Astrocyte of the spinal cord (primary cell): ENCODE measurements around the gene ALKBH5.

ENCODE experiments used
- DNase-seq: peaks from one replicate; pipeline ENCODE4 v3.0.0; 2011; ENCODE audit warnings: low read depth, low spot score
- H3K4me3 ChIP-seq: 2 replicates; pipeline ENCODE4 v1.5.1; 2011; ENCODE audit warnings: low read depth, mild to moderate bottlenecking, low read length, moderate library complexity
- in situ Hi-C: cut with HindIII; loops from 2 replicates; pipeline ENCODE4 v1.10.0; 2017; ENCODE audit warnings: low sequenced_read_pairs
- TF ChIP-seq, protein P1 (sequence below): IDR thresholded peaks from 2 replicates; pipeline ENCODE4 v1.5.1; 2012; ENCODE audit warnings: low read depth, mild to moderate bottlenecking, low read length, inconsistent platforms

ALKBH5 gene

DNA sequence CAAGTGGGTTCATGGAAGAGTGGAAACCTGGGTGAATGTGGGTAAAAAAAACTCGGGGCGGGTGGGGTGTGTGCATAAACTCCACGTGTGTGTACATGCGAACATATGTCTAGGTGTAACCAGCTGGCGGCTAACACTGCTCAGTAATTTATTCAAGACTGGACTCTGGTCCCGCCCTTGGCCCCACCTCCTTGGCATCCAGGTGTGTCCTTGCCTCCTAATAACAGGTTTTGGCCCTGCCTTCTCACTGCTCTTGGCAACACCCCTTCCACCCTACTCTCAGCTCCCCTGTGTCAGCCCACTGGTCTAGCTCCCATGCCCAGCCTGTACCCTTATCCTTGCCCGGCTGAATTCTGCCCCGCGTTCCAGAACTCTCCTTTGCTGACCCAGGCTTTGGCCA, 66.6 kb downstream of the ALKBH5 start:
- in situ Hi-C loops = no loop called here
- no peak overlapping the region for H3K4me3 ChIP-seq
- TF ChIP-seq, protein P1, sequence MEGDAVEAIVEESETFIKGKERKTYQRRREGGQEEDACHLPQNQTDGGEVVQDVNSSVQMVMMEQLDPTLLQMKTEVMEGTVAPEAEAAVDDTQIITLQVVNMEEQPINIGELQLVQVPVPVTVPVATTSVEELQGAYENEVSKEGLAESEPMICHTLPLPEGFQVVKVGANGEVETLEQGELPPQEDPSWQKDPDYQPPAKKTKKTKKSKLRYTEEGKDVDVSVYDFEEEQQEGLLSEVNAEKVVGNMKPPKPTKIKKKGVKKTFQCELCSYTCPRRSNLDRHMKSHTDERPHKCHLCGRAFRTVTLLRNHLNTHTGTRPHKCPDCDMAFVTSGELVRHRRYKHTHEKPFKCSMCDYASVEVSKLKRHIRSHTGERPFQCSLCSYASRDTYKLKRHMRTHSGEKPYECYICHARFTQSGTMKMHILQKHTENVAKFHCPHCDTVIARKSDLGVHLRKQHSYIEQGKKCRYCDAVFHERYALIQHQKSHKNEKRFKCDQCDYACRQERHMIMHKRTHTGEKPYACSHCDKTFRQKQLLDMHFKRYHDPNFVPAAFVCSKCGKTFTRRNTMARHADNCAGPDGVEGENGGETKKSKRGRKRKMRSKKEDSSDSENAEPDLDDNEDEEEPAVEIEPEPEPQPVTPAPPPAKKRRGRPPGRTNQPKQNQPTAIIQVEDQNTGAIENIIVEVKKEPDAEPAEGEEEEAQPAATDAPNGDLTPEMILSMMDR = no peak
- DNase-seq = no peak

DNA sequence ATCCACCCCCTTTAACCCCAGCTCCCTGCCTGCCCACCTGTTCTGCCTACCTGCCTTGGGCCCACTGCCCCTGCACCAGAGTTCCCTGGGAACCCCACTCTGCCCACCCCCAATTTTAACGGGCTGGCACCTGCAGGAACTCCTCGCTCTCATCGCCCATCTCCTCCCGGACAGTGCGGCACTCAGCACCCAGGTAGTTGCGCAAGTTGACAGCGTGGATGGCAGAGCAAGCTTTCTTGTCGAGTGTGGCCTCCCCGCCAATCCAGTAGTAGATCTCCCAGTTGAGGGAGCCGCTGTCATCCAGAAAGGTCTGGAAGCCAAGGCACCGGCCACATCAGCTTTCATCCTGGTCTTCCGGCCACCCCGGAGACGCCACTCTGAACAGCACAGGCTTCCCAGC, 67.1 kb downstream of the ALKBH5 start:
- TF ChIP-seq, protein P1 = no peak
- in situ Hi-C loops = no loop called here

DNA sequence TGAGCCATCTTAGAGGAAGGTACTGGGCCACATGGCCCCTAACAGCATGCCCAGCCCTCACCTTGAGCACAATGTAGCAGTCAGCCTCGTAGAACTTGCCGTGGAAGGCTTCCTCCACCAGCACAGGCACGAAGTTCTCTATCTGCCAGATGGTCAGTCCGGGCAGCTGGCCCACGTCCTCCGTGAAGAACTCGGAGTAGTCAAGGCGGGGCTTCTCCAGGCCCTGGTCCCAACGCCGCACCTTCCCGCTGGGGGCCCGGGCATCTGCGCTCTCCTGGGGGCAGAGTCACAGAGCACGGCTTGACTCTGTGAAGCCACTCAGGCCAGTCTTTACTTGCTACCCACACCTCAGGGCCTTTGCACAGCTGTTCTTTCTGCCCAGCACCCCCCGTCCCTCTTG, 67.6 kb downstream of the ALKBH5 start:
- TF ChIP-seq, protein P1 = no peak
- no peak for DNase-seq
- no peak overlapping the region for H3K4me3 ChIP-seq
- in situ Hi-C loops = no loop called here

More for the DNA sequence above, 67.1 kb downstream of the ALKBH5 start:
- no peak for DNase-seq
- no peak overlapping the region for H3K4me3 ChIP-seq

DNA sequence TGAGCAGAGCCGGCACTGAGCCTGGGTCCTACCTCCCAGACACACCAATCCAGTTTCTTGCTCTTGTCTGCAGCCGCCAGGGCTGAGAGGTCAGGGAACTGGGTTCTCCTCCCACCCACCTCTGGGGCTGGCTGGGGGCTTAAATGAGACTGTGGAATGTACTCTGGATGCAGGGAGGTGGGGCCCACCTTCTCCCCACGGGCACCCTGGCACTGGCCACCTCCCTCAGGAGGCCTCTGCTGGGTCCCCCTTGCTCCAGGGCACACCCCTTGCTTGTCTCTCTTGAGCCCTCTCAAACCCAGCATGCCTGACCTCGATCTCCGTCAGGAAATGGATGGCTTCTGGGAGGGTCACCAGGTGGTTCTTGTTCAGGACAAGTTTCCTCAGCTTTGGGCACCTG, 68.5 kb downstream of the ALKBH5 start:
- TF ChIP-seq, protein P1 = no peak
- DNase-seq = no peak
- in situ Hi-C loops = no loop called here
- no peak overlapping the region for H3K4me3 ChIP-seq

DNA sequence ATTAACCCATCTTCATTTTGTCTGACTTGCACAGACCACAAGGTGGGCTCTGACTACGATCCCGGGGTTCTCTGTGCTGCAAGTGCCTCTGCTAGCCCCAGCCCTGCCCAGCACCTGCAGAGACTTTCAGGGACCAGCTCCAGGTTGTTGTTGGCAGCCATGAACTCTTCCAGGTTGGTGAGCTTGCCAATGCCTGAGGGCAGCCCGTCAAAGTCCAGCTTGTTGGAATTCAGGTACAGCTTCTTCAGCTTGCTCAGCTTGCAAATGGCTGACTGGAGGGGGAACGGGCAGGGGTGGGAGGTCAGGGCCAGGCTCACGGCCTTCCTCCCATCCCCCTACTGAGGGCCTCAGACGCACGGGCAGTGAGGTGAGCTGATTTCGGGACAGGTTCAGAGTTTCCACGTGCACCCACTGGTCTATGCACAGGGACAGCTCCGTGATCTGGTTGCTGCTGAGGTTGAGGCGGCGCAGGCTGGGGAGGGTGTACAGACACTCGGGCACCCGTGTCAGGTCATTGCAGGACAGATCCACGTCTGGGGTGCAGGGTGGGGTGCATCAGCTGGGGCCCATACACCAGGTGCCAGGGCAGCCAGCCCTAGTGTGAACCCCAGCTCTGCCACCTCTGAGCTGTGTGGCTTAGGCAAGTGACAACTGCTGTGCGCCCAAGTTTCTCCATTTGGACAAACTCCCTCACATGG, 69.7 kb downstream of the ALKBH5 start:
- in situ Hi-C loops = no loop called here
- TF ChIP-seq, protein P1 = no peak
- H3K4me3 ChIP-seq = no peak overlapping the region
- no peak for DNase-seq

DNA sequence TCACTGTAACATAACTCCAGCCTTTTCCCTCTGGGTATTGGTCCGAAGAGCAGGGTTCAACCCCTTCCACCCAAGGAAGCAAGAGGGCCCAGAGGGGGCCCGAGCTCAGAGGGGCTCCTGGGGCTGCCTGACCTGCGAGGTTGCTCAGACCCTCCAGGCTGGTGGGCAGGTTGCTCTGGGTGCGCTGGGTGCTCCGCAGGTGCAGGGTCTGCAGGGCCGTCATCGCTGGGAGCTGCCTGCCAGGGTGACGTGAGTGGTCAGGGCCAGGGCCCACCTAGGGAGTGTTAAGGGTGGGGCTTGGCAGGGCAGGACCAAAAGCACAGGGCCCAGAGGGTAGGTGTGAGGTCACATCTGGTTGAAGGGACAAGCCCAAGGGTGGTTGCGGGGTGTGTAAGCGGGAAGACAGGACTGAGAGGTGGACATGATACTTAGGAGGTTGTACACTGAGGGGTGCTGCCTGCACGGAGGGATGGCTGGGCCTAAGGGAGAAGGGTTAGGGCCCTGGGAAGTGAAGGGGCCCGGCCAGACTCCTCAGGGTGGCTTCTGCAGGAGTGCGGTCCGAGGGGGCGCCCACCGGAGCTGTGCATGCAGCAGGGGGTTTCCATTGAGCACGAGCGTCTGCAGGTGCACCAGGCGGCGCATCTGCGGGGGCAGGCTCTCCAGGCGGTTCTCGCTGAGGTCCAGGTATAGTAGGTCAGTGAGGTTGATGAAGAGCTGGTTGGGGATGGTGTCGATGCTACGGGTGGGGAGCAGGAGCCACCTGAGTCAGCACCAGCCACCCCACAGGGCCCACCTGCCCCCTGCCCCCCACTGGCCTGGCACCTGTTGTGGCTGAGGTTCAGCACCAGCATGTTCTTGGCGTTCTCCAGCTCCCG, 70.6 kb downstream of the ALKBH5 start:
- TF ChIP-seq, protein P1 = no peak
- in situ Hi-C loops = no loop called here

More for the DNA sequence above, 70.6 kb downstream of the ALKBH5 start:
- no peak for DNase-seq
- no peak overlapping the region for H3K4me3 ChIP-seq
